GM19463 (cell line): Measurements from ENCODE around the gene MYO18B.
"Not testable (repeated sequence)": the region's sequence is repeated elsewhere in the genome, so short reads cannot be mapped to it uniquely, and the experiment has no call there.

ENCODE experiments used
- ATAC-seq: cut with Tn5 transposase; IDR thresholded peaks from one replicate; pipeline ENCODE4 v1.9.1; 2021; ENCODE audit warnings: mild to moderate bottlenecking, moderate library complexity; ENCODE audit not compliant: unreplicated experiment

Gene MYO18B

DNA sequence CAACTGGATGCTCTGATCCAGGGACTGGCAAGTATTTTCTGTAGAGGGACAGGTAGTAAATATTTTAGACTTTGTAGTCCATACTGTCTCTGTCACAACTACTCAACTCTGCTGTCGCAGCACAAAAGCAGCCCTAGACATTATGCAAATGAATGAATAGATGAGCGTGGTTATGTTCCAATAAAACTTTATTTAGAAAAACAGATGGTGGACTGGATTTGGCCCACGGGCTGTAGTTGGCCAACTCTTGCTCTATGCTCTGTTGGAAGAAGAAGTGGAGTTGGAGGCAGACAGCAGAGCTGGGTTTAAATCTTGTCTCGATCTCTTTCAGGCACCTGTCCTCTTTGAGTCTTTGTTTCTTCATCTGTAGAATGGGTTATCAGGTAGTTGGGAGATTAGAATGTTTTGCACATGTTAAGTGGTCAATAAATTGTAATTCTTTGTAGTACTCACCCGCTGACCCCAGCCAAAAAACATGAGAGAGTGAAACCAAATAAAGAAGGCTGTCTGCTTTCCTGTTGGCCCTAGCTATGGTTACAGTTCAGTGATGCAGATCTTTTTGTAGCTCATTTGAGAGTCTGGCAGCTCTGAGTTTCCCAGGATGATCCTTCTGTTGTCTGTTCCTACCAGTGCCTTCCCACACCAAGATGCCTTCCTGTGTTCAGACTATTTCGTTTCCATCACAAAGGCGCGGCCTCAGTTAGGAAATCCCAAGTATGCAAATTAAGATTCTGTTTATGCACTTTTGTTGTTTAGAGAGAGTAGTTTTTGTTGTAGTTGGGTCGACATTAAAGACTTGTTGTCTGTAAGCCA is 229.2 kb downstream of the MYO18B start:
- ATAC-seq: no peak

DNA sequence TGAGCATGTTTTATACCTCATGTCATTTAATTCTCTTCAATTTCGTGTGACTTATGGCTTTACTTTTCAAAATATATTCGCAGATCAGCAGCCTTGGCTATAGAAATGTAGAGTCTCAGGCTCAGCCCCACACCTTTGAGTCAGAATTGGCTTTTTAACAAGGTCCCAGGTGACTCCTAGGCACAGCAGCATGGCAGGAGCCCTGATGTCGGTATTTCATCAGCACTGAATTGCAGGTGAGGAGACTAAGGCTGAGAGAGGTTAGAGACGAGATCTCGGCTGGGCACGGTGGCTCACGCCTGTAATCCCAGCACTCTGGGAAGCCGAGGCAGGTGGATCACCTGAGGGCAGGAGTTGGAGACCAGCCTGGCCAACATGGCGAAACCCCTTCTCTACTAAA is 230.4 kb downstream of the MYO18B start:
- no peak for ATAC-seq

DNA sequence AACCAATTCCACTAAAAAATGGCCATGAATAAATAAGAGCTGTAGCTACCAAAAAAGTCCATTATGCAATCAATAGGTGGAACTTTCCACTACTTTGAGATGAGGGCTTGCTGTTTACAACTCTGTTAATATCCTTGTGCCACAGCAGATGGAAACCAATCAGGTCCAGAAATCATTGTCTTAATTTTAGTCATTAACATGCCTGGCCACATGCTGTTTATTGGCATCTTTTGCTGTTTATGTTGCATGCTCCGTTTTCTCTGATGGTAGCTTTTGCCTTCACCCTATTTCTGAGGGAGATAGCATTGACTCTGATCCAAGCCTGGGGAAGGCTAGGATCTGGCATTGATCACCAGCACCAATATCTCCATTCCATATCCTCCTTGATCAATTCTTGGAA is 234.4 kb downstream of the MYO18B start:
- no peak for ATAC-seq

DNA sequence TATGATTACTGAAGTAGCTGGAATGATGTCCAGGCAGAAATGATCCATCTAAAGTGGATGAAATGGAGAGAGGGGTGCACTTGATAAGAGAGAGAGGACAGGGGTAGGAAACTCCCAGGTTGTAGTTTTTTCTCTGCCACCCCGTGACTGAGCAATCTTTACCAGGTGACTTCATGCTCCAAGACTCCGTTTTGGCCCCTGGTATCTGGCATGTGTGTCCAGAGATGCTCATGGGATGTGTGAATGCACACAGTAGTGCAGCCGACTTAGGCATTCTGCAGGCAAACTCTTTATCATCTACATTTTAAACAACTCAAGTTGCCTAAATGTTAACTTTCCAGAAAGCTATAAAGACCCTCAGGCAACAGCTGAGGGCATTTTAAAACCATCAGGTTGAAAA is 238.0 kb downstream of the MYO18B start:
- no peak for ATAC-seq

DNA sequence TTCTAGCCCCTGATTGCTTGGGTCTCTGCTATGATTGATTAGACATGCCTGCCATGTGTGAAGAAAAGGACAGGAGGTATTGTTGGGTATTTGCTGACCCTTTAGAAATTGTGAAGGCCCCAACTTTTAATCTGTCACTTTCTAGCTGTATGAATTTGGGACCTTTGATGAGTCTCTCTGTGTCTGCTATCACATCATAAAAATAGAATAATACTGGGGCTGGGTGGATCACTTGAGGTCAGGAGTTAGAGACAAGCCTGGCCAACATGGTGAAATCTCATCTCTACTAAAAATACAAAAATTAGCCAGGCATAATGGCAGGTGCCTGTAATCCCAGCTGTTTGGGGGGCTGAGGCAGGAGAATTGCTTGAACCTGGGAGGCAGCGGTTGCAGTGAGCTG is 242.9 kb downstream of the MYO18B start:
- not testable (repeated sequence) for ATAC-seq

DNA sequence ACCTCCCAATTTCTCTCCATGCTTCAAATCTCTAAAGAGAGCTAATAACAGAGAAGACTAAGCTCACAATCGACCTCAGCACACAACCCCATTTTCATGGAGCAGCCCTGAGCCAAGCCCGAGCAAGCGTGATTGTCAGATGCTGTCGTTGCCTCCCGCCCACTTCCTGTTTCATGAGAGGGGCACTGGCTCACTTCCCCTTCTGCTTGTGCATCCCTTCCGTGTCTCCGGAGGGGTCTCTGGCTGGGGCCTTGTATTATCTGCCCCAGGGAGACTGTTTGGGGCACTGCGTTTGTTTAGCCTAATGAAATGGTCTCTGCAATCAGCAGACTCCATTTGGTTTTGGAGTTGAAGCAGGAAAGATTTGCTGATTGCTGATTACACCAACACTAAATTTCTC is 246.0 kb downstream of the MYO18B start:
- no peak for ATAC-seq

DNA sequence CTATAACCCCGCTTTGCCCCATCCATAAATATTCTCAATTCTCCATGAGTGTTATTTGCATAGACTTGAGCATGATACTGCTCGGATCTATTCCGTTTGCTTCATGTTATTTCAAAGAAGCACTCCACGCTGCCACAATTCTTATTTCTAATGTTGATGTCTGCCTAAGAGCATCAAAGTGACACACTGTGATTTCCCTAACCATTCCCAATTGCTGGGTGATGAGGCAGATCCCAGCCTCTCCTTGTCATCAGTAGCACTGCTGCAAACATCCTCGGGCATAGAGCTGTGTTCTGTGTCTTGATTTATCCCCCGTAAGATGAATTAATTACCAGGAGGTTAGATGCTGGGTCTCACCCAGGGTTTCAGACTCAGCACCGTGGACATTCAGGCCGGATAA is 249.0 kb downstream of the MYO18B start:
- no peak for ATAC-seq

DNA sequence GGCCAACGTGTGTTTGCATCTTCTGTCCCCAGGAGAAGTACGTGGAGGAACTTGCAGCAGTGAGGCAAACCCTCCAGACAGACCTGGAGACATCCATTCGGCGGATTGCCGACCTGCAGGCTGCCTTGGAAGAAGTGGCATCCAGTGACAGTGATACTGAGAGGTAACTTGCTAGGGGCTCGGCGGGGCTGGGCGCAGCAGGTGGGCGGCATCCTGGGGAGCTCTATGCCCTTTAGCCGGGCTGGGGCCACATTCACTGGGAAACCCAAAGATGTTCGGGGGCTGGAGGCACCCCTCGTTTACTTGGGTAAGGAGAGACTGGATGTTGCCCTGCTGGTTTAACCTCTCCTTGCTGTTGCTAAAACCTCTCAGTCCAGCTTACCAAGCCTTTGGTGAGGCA is 250.3 kb downstream of the MYO18B start:
- no peak for ATAC-seq

DNA sequence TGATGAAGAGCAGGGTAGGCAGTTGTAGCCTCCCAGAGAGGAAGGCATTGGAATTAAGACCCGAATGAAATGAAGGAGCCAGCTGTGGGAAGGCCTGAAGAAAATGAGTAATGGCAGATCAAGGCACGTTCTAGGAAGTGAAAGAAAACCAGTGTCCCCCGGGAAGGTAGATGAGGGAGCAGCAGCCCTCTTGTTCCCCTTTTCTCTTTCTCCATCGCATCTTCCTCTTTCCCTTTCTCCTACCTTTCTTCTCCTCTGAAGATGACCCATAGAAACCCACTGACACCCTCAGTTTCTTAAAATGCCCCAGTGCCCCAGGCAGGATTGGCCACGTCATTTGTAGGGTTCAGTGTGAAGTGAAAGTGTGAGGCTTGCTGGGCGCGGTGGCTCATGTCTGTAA is 254.7 kb downstream of the MYO18B start:
- no peak for ATAC-seq

DNA sequence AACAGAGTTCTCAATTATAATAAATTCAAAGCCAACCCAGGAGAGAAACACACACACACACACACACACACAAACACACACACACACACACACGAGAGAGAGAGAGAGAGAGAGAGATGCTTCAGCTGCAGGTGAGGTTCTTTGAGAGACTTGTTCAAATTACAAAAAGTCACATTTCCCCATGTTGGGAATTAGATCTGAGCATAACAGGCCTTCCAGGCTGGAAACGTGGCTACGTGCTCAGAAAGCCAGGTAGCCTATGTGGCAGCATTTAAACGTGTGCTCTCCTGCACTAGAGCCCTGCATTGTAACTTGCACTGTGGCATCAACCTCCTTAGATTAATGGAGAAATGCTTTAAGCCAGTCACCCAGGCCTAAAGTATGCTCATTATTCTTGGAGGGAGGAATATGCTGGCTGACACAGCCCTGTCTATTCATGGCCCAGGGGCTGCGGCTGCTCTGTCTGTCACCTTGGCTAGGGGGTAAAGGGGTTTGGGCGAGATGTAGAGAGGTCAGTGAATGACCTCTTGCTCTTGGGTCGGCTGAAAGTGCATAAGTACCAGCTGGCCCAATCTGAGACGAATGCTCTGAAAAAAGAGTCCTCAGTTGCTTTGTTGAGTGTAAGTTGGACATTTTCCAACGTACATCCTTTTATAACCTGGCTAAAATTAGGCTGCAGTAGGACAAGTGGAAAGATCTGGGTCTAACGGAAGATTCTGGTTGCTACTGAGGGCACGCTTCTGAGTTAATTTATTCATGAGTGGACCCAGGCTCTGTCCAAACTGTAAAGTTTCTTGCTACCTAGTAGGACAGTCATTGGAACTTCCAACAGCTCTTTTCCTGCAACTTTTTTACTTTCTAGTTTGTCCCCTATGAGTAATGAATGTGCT is 256.1 kb downstream of the MYO18B start:
- ATAC-seq: no peak

DNA sequence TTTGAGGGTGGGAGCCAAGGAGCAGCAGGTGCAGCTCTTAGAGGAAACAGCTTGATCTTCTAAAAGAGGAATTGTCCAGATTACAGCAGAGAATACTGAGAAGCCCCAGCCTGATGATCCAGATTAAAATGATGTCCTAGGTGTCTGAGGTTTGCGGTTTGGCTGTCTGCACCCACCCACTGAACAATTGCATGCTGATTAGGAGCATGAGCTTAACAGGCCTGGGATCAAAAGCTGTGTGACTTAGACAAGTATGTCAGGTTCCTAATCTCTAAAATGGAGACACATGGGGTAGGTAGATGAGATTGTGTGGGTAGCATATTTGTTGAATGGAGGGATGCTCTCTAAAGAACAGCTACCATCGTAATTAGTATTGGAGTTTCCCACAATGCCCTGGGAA is 260.5 kb downstream of the MYO18B start:
- no peak for ATAC-seq

DNA sequence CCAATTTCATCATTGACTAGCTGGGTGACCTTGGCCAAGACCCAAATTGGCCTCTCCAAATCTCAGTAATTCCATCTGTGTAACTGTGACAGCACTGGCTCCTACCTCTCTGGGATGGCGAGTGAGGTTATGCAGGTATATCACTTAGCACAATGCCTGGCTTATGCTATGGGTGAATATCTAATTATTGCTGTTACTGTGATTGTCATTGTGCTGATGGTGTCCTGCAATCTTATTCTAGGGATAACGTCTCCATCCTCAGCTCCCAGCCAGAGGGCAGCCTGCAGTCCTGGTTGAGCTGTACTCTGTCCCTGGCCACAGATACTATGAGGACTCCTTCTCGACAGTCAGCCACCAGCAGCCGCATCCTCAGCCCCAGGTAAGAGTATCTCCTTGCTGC is 262.5 kb downstream of the MYO18B start:
- ATAC-seq: no peak

DNA sequence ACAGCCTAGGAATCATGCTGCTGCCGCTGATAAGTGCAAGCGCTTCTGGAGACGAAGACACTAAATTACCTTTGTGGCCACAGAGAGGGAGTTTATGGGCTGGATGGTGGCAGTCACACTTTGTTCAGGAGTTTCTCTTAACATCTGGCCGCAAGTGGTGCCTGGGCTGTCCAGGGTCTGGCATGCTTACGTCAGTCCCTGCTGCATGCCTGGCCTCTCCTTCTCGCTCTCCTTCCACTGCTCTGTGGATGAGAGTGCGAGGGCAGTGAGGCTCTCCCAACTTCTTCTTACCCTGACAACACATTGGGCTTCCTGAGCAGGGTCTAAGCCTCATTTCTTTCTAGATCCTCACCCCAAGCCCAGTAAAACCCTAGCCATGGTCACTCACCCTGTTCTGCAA is 266.6 kb downstream of the MYO18B start:
- ATAC-seq: no peak

DNA sequence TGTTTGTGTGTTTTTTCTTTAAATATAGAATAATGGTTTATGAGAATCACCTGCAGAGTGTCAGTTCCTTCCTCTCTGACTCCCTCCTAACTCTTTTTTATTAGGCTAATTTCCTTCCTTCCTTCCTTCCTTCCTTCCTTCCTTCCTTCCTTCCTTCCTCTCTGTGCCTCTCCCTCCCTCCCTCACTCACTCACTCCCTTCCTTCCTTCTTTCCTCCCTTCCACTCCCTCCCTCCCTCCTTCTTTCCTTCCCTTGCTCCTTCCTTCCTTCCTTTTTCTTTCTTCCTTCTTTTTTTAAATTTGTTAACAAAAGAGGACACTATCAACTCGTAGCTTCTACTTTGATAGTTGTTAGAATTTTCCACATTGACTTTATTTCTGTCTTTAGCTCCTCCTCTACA is 274.9 kb downstream of the MYO18B start:
- no peak for ATAC-seq

DNA sequence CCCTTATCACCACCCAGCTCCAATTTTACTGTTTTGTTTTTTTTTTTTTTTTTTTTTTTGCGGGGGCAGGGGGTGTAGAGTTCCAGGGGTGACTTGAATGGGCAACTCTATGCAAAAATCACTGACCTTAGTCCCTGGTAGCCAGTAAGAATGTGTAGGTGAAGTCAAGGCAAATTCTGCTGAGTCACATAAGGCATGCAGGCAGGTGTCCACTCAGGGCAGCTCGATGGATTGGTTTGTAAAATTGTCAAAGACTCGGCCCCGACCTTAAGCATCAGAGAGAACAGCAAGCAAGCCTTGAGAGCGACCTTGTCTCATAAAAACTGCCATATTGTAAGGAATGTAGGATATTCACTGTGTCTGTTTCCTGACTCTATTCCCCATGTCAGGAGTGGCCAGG is 275.9 kb downstream of the MYO18B start:
- no peak for ATAC-seq

DNA sequence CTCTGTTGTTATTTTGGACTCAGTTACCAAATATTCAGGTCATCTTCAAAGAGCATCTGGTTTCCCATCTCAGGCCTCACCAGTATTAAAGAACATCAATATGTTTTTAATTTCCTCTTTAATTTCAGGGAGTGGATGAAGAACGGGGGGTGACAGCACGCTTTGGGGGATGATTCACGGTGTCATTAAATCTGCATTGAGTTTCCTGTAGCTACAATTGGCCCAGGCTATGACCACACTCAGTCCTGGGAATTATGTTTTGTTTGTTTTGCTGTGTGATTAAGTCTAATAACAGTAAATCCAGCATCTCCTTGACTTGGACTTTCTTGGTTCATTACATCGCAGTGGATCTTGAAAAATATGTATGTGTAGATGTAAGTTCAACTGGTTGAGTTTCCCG is 277.6 kb downstream of the MYO18B start:
- ATAC-seq: no peak

DNA sequence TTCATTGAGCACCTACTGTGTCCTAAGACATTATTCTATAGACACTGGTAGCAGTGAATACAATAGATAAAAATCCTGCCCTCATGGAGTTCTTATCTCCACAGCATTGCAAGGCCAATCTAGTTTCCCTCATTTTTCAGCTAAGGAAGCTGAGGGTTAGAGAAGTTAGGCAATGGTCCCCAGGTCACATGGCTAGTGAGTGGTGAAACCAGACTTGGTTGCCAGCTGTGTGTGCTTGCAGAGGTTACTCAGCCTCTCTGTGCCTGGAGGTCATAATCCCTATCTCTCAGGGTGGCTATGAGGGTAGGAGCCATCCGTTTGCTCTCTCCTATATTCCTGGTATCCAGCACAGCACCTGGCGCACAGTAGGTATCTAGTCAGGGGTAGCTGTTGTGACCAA is 279.5 kb downstream of the MYO18B start:
- no peak for ATAC-seq

DNA sequence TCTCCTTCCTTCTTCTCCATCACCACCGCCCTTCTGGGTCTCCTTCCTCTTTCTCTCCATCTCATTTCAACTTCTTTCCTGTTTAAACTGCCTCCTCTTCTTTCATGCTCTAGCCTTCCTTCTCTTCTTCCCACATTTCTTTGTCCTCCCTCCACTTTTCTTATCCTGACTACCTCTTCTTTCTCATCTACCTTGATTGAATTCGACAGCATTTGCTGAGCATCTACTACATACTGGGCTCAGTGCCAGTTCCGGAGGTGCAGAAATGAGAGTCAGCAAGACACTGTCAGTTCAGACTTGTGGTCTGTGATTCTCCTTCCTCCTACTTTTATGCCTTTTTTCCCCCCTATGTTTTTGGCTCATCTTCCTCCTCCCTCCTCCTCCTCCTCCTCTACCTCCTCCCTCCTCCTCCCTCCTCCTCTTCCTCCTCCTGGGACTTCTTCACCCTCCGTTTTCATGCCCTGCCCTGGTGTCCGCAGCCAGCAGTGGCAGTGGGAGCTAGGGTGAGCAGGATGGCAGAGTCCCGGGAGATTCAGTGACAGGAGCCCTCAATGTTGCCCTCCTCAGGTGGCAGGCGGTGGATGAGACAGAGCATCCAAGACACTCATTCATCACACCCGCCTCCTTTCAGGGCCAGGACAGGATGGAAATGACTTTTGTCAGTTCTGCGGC is 281.3 kb downstream of the MYO18B start:
- no peak for ATAC-seq

DNA sequence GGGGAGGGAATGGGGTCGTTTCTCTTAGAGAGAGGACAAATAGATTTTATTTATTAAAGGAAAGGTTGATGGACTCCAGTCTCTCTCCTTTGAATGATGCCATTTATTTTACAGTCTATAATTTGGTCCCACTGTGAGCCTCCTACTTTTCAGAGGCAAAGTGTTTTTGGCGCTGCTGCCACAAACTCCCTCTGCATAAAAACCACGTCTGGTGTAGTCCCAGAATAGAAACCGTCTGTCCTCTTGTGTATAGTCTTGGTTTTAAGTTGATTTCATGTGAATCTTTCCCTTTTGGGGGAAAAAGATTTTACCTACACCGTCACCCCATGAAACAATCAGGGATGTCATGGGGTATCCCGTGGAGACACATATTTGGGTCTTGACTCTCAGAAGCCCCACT is 283.6 kb downstream of the MYO18B start:
- no peak for ATAC-seq

DNA sequence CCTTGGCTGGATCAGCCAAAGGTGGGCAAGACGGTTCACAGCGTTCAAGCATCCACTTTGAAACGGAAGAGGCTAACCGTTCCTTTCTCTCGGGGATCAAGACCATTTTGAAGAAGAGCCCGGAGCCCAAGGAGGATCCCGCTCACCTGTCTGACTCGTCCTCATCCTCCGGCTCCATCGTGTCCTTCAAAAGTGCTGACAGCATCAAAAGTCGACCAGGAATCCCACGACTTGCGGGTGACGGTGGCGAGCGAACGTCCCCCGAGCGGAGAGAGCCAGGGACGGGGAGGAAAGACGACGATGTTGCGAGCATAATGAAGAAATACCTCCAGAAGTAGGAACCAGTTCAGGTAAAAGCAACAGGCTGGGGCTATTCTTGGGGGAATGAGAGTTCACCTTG is 285.4 kb downstream of the MYO18B start:
- ATAC-seq: no peak

DNA sequence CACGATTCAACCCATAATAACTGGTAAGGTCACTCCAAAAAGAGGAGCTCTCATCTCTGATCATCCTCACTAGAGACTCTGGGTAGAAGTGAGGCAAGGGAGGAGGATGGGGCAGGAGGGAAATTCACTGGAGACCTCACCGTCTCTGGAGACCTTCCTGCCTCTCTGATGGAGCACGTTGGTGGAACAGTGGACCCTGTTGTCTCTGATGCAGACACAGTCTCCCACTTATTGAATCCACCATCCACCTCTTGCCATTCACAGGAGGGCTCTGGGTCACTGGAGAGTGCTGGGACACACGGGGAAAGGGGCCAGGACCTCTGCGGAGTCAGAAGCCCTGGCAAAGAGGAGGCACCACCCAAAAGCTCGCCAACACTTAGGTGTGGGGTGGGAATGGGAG is 289.7 kb downstream of the MYO18B start:
- no peak for ATAC-seq

DNA sequence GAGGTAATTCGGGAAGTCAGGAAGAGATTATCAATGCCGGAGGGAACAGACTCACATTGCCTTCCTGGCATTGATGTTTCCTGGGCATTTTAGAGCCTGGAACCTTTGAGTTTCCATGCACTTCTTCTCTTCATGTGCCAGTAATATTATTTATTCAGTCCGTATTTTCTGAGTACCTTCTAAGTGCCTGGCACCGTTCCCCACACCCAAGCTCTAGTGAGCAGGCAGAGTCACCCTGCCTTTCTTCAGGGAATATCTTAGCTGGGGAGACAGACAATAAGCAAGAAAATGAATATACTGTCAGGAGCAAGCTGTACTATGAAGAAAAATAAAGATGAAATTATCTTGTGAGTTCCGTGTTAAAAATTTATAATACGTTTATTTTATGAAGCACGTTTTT is 291.1 kb downstream of the MYO18B start:
- ATAC-seq: no peak
